Measurements from ENCODE around the gene IFNB1. TPM values are rescaled to one million over a fixed set of nuclear protein-coding genes. Genes with fewer than 3 reads are reported as not detected.

The IFNB1 gene
- total and polyA plus RNA-seq, 2 experiments from 2014 or later, result not detected

DNA sequence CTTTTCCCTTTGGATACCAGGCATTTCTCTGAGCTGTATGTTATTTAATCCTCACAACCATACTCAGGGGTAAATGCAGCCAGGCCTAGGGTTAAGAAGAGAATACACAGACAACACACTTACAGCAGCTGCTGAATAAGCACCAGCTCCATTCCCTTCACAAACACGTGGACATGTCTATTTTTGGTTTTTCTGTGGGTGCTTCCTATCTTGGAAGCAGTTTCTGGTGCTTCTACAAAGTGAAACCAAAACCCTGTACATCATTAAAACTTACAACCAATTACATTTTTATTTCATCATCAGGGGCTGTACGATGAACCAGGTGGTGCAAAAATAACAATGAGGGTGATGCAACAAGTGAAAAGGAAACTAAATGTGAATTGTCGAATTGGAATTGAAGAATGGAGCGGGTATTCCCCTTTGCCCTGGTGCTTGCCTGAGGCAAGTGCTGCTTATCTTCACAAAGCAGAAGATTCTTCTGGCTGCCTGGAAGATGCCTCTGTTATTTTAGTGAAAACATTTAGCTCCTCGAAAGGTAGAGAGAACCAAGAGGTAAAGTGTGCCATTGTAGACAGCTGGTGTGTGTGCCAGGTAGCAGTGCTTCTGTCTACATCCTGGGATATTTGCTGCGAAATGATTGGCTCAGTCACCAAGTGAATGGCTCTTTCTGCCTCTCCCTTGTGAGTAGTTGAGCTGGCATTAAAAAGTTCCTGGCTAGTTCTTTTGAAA lies 18.6 kb upstream of the IFNB1 start:
- Histone ChIP-seq H3K4me2 (peak overlapping the region; percentile 58), H3K9me2 (replicated peaks; ENCODE audit: insufficient read depth) (no peaks in the 10 kb centered on the region), H3K36me3 (replicated peaks; ENCODE audit: insufficient read depth, low read depth) (no peaks in the 10 kb centered on the region), H3K27me3 (no peaks in the 10 kb centered on the region), H3K79me2 (no peaks in the 10 kb centered on the region), H4K20me1 (ENCODE audit: insufficient read depth, poor library complexity, severe bottlenecking) (no peaks in the 10 kb centered on the region), H3K4me1 (ENCODE audit: insufficient read depth) (peaks cover 7% of the 10 kb centered on the region), H2AFZ (peak overlapping the region; percentile 39), H3K9me3 (ENCODE audit: low read depth) (no peaks in the 10 kb centered on the region), H3K27ac (peak overlapping the region; percentile 70), H3K4me3 (no peak overlapping the region)
- 63% methylated on average over 6 of the region's 6 CpGs for WGBS (ENCODE audit: low lambda C conversion rate, missing lambda C conversion rate)
- no peak for DNase-seq (ENCODE audit: low spot score)
- TF ChIP-seq EZH2 (IDR thresholded peaks at IDR 0.05; ENCODE audit: borderline replicate concordance), result no peak
- no peak for TF ChIP-seq EZH2phosphoT487 (IDR thresholded peaks at IDR 0.05; ENCODE audit: low read depth, severe bottlenecking, unreplicated experiment)
- no peak for TF ChIP-seq CTCF (IDR thresholded peaks at IDR 0.05; ENCODE audit: poor library complexity)

DNA sequence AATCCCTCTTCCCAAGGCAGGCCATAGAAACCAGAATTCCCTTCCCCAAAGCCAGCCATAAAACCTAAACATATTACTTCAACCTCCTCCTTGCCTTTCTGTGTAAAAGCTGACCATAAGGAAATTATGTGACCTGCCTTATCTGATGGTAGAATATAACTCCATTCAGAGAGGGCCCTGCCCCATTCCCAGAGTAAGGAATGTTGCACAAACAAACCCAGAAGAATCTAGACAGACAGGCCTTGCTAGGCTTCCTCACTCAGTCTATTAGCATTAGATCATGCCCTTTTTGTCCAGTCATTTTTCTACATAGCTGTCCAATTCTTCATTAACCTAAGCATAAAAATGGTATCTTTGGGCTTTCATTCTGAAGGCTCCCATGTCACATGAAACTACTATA lies 17.8 kb upstream of the IFNB1 start:
- H3K27ac ChIP-seq, result peak overlapping the region; percentile 70
- no peak overlapping the region for H3K4me2 ChIP-seq
- no peaks in the 10 kb centered on the region for H3K27me3 ChIP-seq
- TF ChIP-seq EZH2 (IDR thresholded peaks at IDR 0.05; ENCODE audit: borderline replicate concordance) (no peak), EZH2phosphoT487 (IDR thresholded peaks at IDR 0.05; ENCODE audit: low read depth, severe bottlenecking, unreplicated experiment) (no peak), CTCF (IDR thresholded peaks at IDR 0.05; ENCODE audit: poor library complexity) (no peak)
- H3K79me2 ChIP-seq, result no peaks in the 10 kb centered on the region
- H2AFZ ChIP-seq, result no peak overlapping the region
- DNase-seq (ENCODE audit: low spot score), result no peak
- H3K4me1 ChIP-seq (ENCODE audit: insufficient read depth), result peaks cover 7% of the 10 kb centered on the region
- no peak overlapping the region for H3K4me3 ChIP-seq
- H3K9me2 ChIP-seq (replicated peaks; ENCODE audit: insufficient read depth), result no peaks in the 10 kb centered on the region
- no peaks in the 10 kb centered on the region for H3K36me3 ChIP-seq (replicated peaks; ENCODE audit: insufficient read depth, low read depth)
- H3K9me3 ChIP-seq (ENCODE audit: low read depth), result no peaks in the 10 kb centered on the region
- H4K20me1 ChIP-seq (ENCODE audit: insufficient read depth, poor library complexity, severe bottlenecking), result no peaks in the 10 kb centered on the region

- no peaks in the 10 kb centered on the region for H3K79me2 ChIP-seq
- H3K4me3 ChIP-seq, result no peak overlapping the region
- no peaks in the 10 kb centered on the region for H4K20me1 ChIP-seq (ENCODE audit: insufficient read depth, poor library complexity, severe bottlenecking)
- TF ChIP-seq EZH2 (IDR thresholded peaks at IDR 0.05; ENCODE audit: borderline replicate concordance), result no peak
- TF ChIP-seq EZH2phosphoT487 (IDR thresholded peaks at IDR 0.05; ENCODE audit: low read depth, severe bottlenecking, unreplicated experiment), result no peak
- TF ChIP-seq CTCF (IDR thresholded peaks at IDR 0.05; ENCODE audit: poor library complexity), result no peak
- H3K27ac ChIP-seq, result no peak overlapping the region
- no peak overlapping the region for H3K4me2 ChIP-seq
- no peaks in the 10 kb centered on the region for H3K36me3 ChIP-seq (replicated peaks; ENCODE audit: insufficient read depth, low read depth)
- no peaks in the 10 kb centered on the region for H3K4me1 ChIP-seq (ENCODE audit: insufficient read depth)
- WGBS (ENCODE audit: low lambda C conversion rate, missing lambda C conversion rate), result 96% methylated on average over 1 of the region's 1 CpG
- DNase-seq (ENCODE audit: low spot score), result no peak
- H3K9me3 ChIP-seq (ENCODE audit: low read depth), result no peaks in the 10 kb centered on the region
- no peaks in the 10 kb centered on the region for H3K9me2 ChIP-seq (replicated peaks; ENCODE audit: insufficient read depth)
- H3K27me3 ChIP-seq, result no peaks in the 10 kb centered on the region
- H2AFZ ChIP-seq, result no peak overlapping the region
These were observed 8.8 kb upstream of the IFNB1 start for GRCh38 chr9:21086538-21086937.

Data from hepatocyte (in vitro differentiated cells).